SK-N-SH (cell line): ENCODE data around the gene PLAA. TPM values are rescaled to one million over a fixed set of nuclear protein-coding genes. Genes with fewer than 3 reads are reported as not detected.
A peak's percentile ranks its signal among the peaks of the same experiment; 100 is the strongest.

ENCODE experiments used
- CTCF ChIA-PET: fragments of 300-600, 350-600 bp; formaldehyde crosslinking; extraction: SDS; loops from one replicate; lab custom pipeline; 2021; lab: Yijun Ruan, JAX
- POLR2A ChIA-PET: fragments of 350-600 bp; sonication (Branson Sonifier 250); formaldehyde crosslinking; extraction: SDS; loops from one replicate; lab custom pipeline; 2020; ENCODE audit warnings: antibody characterized with exemption, inconsistent platforms; lab: Yijun Ruan, JAX
- DNase-seq: peaks from one replicate; pipeline ENCODE4 v3.0.0; 2012
- H2AFZ ChIP-seq: fragments of 200-600 bp; sonication (generic); 2 replicates; pipeline ENCODE4 v1.8.1; 2016; ENCODE audit warnings: antibody characterized with exemption, mild to moderate bottlenecking, low read depth
- H3F3A ChIP-seq: fragments of 200-600 bp; sonication (generic); replicated peaks from 2 replicates; pipeline ENCODE3; 2016; ENCODE audit warnings: antibody characterized with exemption, mild to moderate bottlenecking; ENCODE audit not compliant: insufficient read depth
- H3K27ac ChIP-seq, 2 experiments: fragments of 200-500 bp in 1 of 2; fragments of 200-600 bp in 1 of 2; sonication (Bioruptor generic) in 1 of 2; sonication (generic), shearing (Covaris generic) in 1 of 2; 2 replicates each; pipeline versions ENCODE4 v1.5.1 to v1.6.1; 2014 to 2016; ENCODE audit warnings: low read depth in 2 of 2, inconsistent platforms in 1 of 2, low read length in 1 of 2, mild to moderate bottlenecking in 1 of 2, mixed read lengths in 1 of 2
- H3K27me3 ChIP-seq: fragments of 200-600 bp; sonication (generic), shearing (Covaris generic); 2 replicates; pipeline ENCODE4 v1.6.1; 2016; ENCODE audit warnings: mixed run types; ENCODE audit not compliant: insufficient read depth
- H3K36me3 ChIP-seq, 2 experiments: fragments of 200-500 bp in 1 of 2; fragments of 200-600 bp in 1 of 2; sonication (Bioruptor generic) in 1 of 2; sonication (generic) in 1 of 2; replicated peaks in 1 of 2; 2 replicates each; pipeline versions ENCODE3 to v1.5.1; 2014 to 2016; ENCODE audit warnings: low read length in 1 of 2, mild to moderate bottlenecking in 1 of 2; ENCODE audit not compliant: insufficient read depth in 2 of 2, control insufficient read depth in 1 of 2
- H3K4me1 ChIP-seq, 2 experiments: fragments of 200-500 bp in 1 of 2; fragments of 200-600 bp in 1 of 2; sonication (Bioruptor generic) in 1 of 2; sonication (generic), shearing (Covaris generic) in 1 of 2; 2 replicates each; pipeline versions ENCODE4 v1.5.1 to v1.6.1; 2014 to 2016; ENCODE audit warnings: low read depth in 1 of 2, low read length in 1 of 2, mixed run types in 1 of 2; ENCODE audit not compliant: insufficient read depth in 2 of 2, control insufficient read depth in 1 of 2
- H3K4me2 ChIP-seq: fragments of 200-600 bp; sonication (generic), shearing (Covaris generic); 2 replicates; pipeline ENCODE4 v1.6.1; 2017; ENCODE audit warnings: mixed run types
- H3K4me3 ChIP-seq, 2 experiments: fragments of 200-500 bp in 1 of 2; fragments of 200-600 bp in 1 of 2; sonication (Bioruptor generic) in 1 of 2; sonication (generic), shearing (Covaris generic) in 1 of 2; 2 replicates each; pipeline versions ENCODE4 v1.5.1 to v1.8.1; 2014 to 2016; ENCODE audit warnings: low read depth in 2 of 2, inconsistent platforms in 1 of 2, low read length in 1 of 2, mild to moderate bottlenecking in 1 of 2, mixed read lengths in 1 of 2, moderate library complexity in 1 of 2
- H3K79me2 ChIP-seq: fragments of 200-600 bp; sonication (generic); 2 replicates; pipeline ENCODE4 v1.8.1; 2017; ENCODE audit warnings: mild to moderate bottlenecking; ENCODE audit not compliant: insufficient read depth
- H3K9ac ChIP-seq: fragments of 200-600 bp; sonication (generic); 2 replicates; pipeline ENCODE4 v1.6.1; 2017; ENCODE audit warnings: mixed run types
- H3K9me2 ChIP-seq: fragments of 200-600 bp; sonication (generic); 2 replicates; pipeline ENCODE4 v1.6.1; 2017; ENCODE audit warnings: mixed run types
- H3K9me3 ChIP-seq: fragments of 200-600 bp; sonication (generic); 2 replicates; pipeline ENCODE4 v1.6.1; 2017; ENCODE audit warnings: mixed run types, mild to moderate bottlenecking, moderate library complexity
- H4K20me1 ChIP-seq: fragments of 200-600 bp; sonication (generic); 2 replicates; pipeline ENCODE4 v1.6.1; 2017; ENCODE audit warnings: mild to moderate bottlenecking, mixed run types; ENCODE audit not compliant: insufficient read depth
- CHD2 ChIP-seq: fragments of 150-350 bp; IDR thresholded peaks from 2 replicates; pipeline ENCODE4 v1.6.1; 2018; ENCODE audit warnings: low read length; ENCODE audit not compliant: partially characterized antibody
- ELF1 ChIP-seq: IDR thresholded peaks from 2 replicates; pipeline ENCODE4 v1.4.0; 2012
- EP300 ChIP-seq, 2 experiments: IDR thresholded peaks; 2 replicates each; pipeline versions ENCODE4 v1.4.0 to v1.6.1; 2012; ENCODE audit warnings: borderline replicate concordance in 1 of 2, low read depth in 1 of 2, low read length in 1 of 2
- GABPA ChIP-seq: IDR thresholded peaks from 2 replicates; pipeline ENCODE4 v1.4.0; 2012; ENCODE audit warnings: low read depth, mild to moderate bottlenecking
- JUND ChIP-seq: IDR thresholded peaks from 2 replicates; pipeline ENCODE4 v1.4.0; 2012
- MEF2A ChIP-seq: IDR thresholded peaks from 2 replicates; pipeline ENCODE4 v1.4.0; 2012; ENCODE audit warnings: low read depth, borderline replicate concordance
- MXI1 ChIP-seq: IDR thresholded peaks from 2 replicates; pipeline ENCODE4 v1.6.1; 2012; ENCODE audit warnings: mild to moderate bottlenecking, low read depth, low read length, improper control_type of control experiment
- NRF1 ChIP-seq: IDR thresholded peaks from 2 replicates; pipeline ENCODE4 v1.6.1; 2012; ENCODE audit warnings: low read depth, mild to moderate bottlenecking, low read length
- POLR2AphosphoS5 ChIP-seq: IDR thresholded peaks from 2 replicates; pipeline ENCODE4 v1.6.1; 2012; ENCODE audit warnings: low read depth, low read length
- RAD21 ChIP-seq: IDR thresholded peaks from 2 replicates; pipeline ENCODE4 v1.6.1; 2012; ENCODE audit warnings: mild to moderate bottlenecking, low read length
- RXRA ChIP-seq: IDR thresholded peaks from 2 replicates; pipeline ENCODE4 v1.4.0; 2012; ENCODE audit warnings: low read depth, mild to moderate bottlenecking, borderline replicate concordance
- SIN3A ChIP-seq: IDR thresholded peaks from 2 replicates; pipeline ENCODE4 v1.6.1; 2012; ENCODE audit warnings: low read depth, mild to moderate bottlenecking, low read length, moderate library complexity, borderline replicate concordance
- SMC3 ChIP-seq: IDR thresholded peaks from 2 replicates; pipeline ENCODE4 v1.6.1; 2012; ENCODE audit warnings: low read depth, low read length, improper control_type of control experiment
- TAF1 ChIP-seq: IDR thresholded peaks from 2 replicates; pipeline ENCODE4 v1.6.1; 2012; ENCODE audit warnings: low read depth, mild to moderate bottlenecking, low read length, moderate library complexity, borderline replicate concordance
- TCF12 ChIP-seq: IDR thresholded peaks from 2 replicates; pipeline ENCODE4 v1.4.0; 2012
- YY1 ChIP-seq: IDR thresholded peaks from 2 replicates; pipeline ENCODE4 v1.4.0; 2012; ENCODE audit warnings: low read depth, mild to moderate bottlenecking
- WGBS: methylation state at CpG from one replicate; pipeline ENCODE4 v1.1.6; 2017; ENCODE audit warnings: low lambda C conversion rate; 5-methylcytosine and 5-hydroxymethylcytosine counted together
- polyA plus RNA-seq, 3 experiments: library from polyadenylated mRNA; depleted of rRNA; stranded (reverse); fragments of >200 nt; gene quantifications; 2 replicates each; pipeline ENCODE4 v1.2.3, GENCODE V29; 2012
- TF ChIP-seq, protein P1 (sequence below): IDR thresholded peaks from 2 replicates; pipeline ENCODE4 v1.4.0; 2012; ENCODE audit warnings: low read depth
- TF ChIP-seq, protein P2 (sequence below): IDR thresholded peaks from 2 replicates; pipeline ENCODE4; 2012
- TF ChIP-seq, protein P3 (sequence below): IDR thresholded peaks from 2 replicates; pipeline ENCODE4 v1.6.1; 2012; ENCODE audit warnings: mild to moderate bottlenecking, low read depth, low read length, moderate library complexity
- TF ChIP-seq, protein P4 (sequence below): fragments of 200-600 bp; sonication (generic); IDR thresholded peaks from 2 replicates; pipeline ENCODE4 v1.6.1; 2017; ENCODE audit warnings: antibody characterized with exemption, mild to moderate bottlenecking, moderate library complexity
- TF ChIP-seq, protein P5 (sequence below): IDR thresholded peaks from 2 replicates; pipeline ENCODE4 v1.4.0; 2012; ENCODE audit warnings: low read depth, borderline replicate concordance

The PLAA gene
- polyA plus RNA-seq, 1 of the 3 experiments (the other 2 are of a cell fraction): 14.0 TPM

DNA sequence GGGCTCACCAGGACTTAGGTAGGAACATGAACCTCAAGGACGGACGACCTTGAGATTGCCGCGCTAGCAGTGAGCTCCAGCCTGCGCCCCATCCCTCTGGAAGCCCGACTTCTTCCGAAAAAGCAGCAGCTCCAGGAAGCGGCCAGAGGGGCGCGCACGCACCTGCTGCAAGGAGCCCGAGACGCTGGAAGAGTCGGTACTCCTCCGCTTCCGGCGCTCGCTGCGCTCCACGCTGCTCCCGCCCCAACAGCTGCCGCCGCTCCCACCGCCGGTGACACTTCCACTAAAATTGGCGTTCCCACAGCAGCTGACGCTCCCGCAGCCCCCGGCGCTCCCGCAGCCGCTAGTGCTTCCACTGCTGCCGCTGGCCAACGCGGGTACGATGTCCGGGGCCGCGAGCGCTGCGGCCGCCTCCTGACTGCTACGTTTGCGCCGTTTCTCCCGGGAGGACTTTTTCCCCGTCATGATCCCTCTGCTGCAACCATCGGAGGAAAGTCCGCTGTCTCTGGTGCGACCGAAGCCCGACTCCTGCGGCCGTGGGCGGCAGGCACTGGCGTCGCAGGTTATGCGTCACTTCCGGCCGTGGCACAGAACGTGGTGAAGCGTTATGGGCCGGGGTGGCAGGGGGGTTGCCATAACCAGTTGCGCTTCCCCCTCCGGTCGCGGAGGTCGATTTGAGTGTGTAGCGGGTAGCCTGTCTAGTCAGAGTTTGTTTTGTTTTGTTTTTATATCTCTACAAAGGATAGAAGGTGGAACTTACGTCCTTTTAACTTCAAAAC, 54.6 kb downstream of the PLAA start, which contains the start of gene CAAP1:
TSS of gene CAAP1 (minus strand) at position 552 of the 779 bp plus-strand sequence. CDS start at position 465, 87 bp downstream.
- 0% methylated on average over 39 of the region's 70 CpGs for WGBS
- CTCF ChIA-PET: interaction anchor here (0.6 to 1.6 kb wide), 10 partner anchors 10 to 82 kb away, joined by 3 to 5 read pairs (median 3); partner anchors contain the start of genes IFT74 and PLAA
- H3K36me3 ChIP-seq: no peaks in the 10 kb centered on the region

More for the DNA sequence above, 54.6 kb downstream of the PLAA start, which contains the start of gene CAAP1:
- POLR2A ChIA-PET: interaction anchor here (0.7 to 1.8 kb wide), 5 partner anchors 8 to 119 kb away, joined by 3 to 13 read pairs (median 4); partner anchors contain the start of genes IFT74 and PLAA
- Histone ChIP-seq H4K20me1 (no peaks in the 10 kb centered on the region), H3K79me2 (peaks cover 43% of the 10 kb centered on the region), H2AFZ (peak within 1 kb of the TSS; percentile 93), H3K9ac (peak within 1 kb of the TSS; percentile 89), H3K4me1 (peaks cover 0 to 4% of the 10 kb centered on the region in 2 experiments; a peak in 2 of 4 replicates), H3K27ac (peak within 1 kb of the TSS; percentile 95 to 96), H3F3A (peaks cover 10% of the 10 kb centered on the region), H3K4me3 (peak within 1 kb of the TSS; percentile 93 to 94), H3K9me2 (no peaks in the 10 kb centered on the region), H3K27me3 (no peaks in the 10 kb centered on the region), H3K4me2 (peak within 1 kb of the TSS; percentile 85), H3K9me3 (no peaks in the 10 kb centered on the region)
- peak; percentile 95 for DNase-seq
- TF ChIP-seq, protein P1, sequence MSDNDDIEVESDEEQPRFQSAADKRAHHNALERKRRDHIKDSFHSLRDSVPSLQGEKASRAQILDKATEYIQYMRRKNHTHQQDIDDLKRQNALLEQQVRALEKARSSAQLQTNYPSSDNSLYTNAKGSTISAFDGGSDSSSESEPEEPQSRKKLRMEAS: peak; percentile 94
- TF ChIP-seq, protein P2, sequence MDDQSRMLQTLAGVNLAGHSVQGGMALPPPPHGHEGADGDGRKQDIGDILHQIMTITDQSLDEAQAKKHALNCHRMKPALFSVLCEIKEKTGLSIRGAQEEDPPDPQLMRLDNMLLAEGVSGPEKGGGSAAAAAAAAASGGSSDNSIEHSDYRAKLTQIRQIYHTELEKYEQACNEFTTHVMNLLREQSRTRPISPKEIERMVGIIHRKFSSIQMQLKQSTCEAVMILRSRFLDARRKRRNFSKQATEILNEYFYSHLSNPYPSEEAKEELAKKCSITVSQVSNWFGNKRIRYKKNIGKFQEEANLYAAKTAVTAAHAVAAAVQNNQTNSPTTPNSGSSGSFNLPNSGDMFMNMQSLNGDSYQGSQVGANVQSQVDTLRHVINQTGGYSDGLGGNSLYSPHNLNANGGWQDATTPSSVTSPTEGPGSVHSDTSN: no peak; the same call in 1 of the 2 replicates
- TF ChIP-seq YY1: peak; percentile 74
- peak; percentile 79 for TF ChIP-seq CHD2
- TF ChIP-seq NRF1: no peak
- peak; percentile 96 for TF ChIP-seq POLR2AphosphoS5
- TF ChIP-seq, protein P3, sequence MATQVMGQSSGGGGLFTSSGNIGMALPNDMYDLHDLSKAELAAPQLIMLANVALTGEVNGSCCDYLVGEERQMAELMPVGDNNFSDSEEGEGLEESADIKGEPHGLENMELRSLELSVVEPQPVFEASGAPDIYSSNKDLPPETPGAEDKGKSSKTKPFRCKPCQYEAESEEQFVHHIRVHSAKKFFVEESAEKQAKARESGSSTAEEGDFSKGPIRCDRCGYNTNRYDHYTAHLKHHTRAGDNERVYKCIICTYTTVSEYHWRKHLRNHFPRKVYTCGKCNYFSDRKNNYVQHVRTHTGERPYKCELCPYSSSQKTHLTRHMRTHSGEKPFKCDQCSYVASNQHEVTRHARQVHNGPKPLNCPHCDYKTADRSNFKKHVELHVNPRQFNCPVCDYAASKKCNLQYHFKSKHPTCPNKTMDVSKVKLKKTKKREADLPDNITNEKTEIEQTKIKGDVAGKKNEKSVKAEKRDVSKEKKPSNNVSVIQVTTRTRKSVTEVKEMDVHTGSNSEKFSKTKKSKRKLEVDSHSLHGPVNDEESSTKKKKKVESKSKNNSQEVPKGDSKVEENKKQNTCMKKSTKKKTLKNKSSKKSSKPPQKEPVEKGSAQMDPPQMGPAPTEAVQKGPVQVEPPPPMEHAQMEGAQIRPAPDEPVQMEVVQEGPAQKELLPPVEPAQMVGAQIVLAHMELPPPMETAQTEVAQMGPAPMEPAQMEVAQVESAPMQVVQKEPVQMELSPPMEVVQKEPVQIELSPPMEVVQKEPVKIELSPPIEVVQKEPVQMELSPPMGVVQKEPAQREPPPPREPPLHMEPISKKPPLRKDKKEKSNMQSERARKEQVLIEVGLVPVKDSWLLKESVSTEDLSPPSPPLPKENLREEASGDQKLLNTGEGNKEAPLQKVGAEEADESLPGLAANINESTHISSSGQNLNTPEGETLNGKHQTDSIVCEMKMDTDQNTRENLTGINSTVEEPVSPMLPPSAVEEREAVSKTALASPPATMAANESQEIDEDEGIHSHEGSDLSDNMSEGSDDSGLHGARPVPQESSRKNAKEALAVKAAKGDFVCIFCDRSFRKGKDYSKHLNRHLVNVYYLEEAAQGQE: peak; percentile 58; the same call in 1 of the 2 replicates
- TF ChIP-seq, protein P4, sequence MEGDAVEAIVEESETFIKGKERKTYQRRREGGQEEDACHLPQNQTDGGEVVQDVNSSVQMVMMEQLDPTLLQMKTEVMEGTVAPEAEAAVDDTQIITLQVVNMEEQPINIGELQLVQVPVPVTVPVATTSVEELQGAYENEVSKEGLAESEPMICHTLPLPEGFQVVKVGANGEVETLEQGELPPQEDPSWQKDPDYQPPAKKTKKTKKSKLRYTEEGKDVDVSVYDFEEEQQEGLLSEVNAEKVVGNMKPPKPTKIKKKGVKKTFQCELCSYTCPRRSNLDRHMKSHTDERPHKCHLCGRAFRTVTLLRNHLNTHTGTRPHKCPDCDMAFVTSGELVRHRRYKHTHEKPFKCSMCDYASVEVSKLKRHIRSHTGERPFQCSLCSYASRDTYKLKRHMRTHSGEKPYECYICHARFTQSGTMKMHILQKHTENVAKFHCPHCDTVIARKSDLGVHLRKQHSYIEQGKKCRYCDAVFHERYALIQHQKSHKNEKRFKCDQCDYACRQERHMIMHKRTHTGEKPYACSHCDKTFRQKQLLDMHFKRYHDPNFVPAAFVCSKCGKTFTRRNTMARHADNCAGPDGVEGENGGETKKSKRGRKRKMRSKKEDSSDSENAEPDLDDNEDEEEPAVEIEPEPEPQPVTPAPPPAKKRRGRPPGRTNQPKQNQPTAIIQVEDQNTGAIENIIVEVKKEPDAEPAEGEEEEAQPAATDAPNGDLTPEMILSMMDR: peak; percentile 46
- no peak for TF ChIP-seq JUND
- TF ChIP-seq SIN3A: peak; percentile 70; the same call in 1 of the 2 replicates
- peak; percentile 89 for TF ChIP-seq MXI1
- no peak for TF ChIP-seq RXRA
- TF ChIP-seq SMC3: peak; percentile 18; the same call in 1 of the 2 replicates
- TF ChIP-seq MEF2A: no peak
- TF ChIP-seq, protein P5, sequence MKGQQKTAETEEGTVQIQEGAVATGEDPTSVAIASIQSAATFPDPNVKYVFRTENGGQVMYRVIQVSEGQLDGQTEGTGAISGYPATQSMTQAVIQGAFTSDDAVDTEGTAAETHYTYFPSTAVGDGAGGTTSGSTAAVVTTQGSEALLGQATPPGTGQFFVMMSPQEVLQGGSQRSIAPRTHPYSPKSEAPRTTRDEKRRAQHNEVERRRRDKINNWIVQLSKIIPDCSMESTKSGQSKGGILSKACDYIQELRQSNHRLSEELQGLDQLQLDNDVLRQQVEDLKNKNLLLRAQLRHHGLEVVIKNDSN: no peak
- TF ChIP-seq RAD21: peak; percentile 37
- TF ChIP-seq GABPA: peak; percentile 88
- peak; percentile 20; the same call in 1 of the 2 replicates for TF ChIP-seq TCF12
- peak; percentile 70 for TF ChIP-seq ELF1
- peak in 1 of 2 experiments; percentile 7; a peak in 1 of 4 replicates for TF ChIP-seq EP300 (IDR thresholded peaks at IDR 0.05; ENCODE audit: borderline replicate concordance in 1 of 2, low read depth in 1 of 2, low read length in 1 of 2)
- TF ChIP-seq TAF1: peak; percentile 86
